Liver (tissue), 9 donors: ENCODE data around the gene TDRD9. TPM values are rescaled to one million over a fixed set of nuclear protein-coding genes. Genes with fewer than 3 reads are reported as not detected.

Experiments
- DNase-seq: peaks from one replicate; pipeline ENCODE4 v3.0.0-alpha.2; 2017; ENCODE audit warnings: low spot score
- H3K27ac ChIP-seq, 2 donors: one replicate each; pipeline ENCODE4 v1.7.0; 2013; ENCODE audit warnings: inconsistent platforms in 2 of 2, low read length in 2 of 2, control low read depth in 1 of 2, low read depth in 1 of 2, mild to moderate bottlenecking in 1 of 2
- H3K27me3 ChIP-seq, 4 donors: one replicate each; pipeline versions ENCODE4 v1.6.1 to v1.7.0; 2013; ENCODE audit warnings: low read length in 3 of 4, inconsistent platforms in 1 of 4, mild to moderate bottlenecking in 1 of 4, moderate library complexity in 1 of 4; ENCODE audit not compliant: control insufficient read depth in 4 of 4, insufficient read depth in 4 of 4
- H3K36me3 ChIP-seq, 4 donors: one replicate each; pipeline versions ENCODE4 v1.6.1 to v1.7.0; 2013; ENCODE audit warnings: low read length in 3 of 4, mild to moderate bottlenecking in 3 of 4, low read depth in 1 of 4, moderate library complexity in 1 of 4; ENCODE audit not compliant: control insufficient read depth in 4 of 4, insufficient read depth in 3 of 4
- H3K4me1 ChIP-seq, 4 donors: one replicate each; pipeline versions ENCODE4 v1.6.1 to v1.7.0; 2013; ENCODE audit warnings: low read length in 3 of 4, mild to moderate bottlenecking in 3 of 4, moderate library complexity in 1 of 4; ENCODE audit not compliant: control insufficient read depth in 4 of 4, insufficient read depth in 4 of 4
- H3K4me3 ChIP-seq, 3 donors: one replicate each; pipeline versions ENCODE4 v1.6.1 to v1.7.0; 2013; ENCODE audit warnings: low read length in 3 of 3, control low read depth in 1 of 3, low read depth in 1 of 3, mild to moderate bottlenecking in 1 of 3
- H3K9ac ChIP-seq, 2 donors: one replicate each; pipeline ENCODE4 v1.7.0; 2013; ENCODE audit warnings: low read length in 2 of 2, mild to moderate bottlenecking in 2 of 2, moderate library complexity in 2 of 2, control low read depth in 1 of 2, low read depth in 1 of 2
- H3K9me3 ChIP-seq, 4 donors: one replicate each; pipeline versions ENCODE4 v1.6.1 to v1.7.0; 2013; ENCODE audit warnings: low read length in 3 of 4; ENCODE audit not compliant: control insufficient read depth in 4 of 4
- CTCF ChIP-seq: fragments of 150-350 bp; IDR thresholded peaks from 2 replicates; pipeline ENCODE4 v1.5.1; 2017; ENCODE audit warnings: improper control_type of control experiment, low read depth, low read length; ENCODE audit not compliant: missing input control
- EGR1 ChIP-seq, 2 donors: IDR thresholded peaks; 2 replicates each; pipeline ENCODE4 v1.6.1; 2016 to 2018; ENCODE audit warnings: antibody characterized with exemption in 2 of 2, low read depth in 2 of 2
- FOXA2 ChIP-seq: IDR thresholded peaks from 2 replicates; pipeline ENCODE4 v1.6.1; 2016; ENCODE audit warnings: antibody characterized with exemption
- GABPA ChIP-seq, 2 donors: IDR thresholded peaks in 1 of 2; conservative IDR thresholded peaks in 1 of 2; 2 replicates each; pipeline ENCODE4 v1.6.1; 2016; ENCODE audit warnings: antibody characterized with exemption in 2 of 2, mild to moderate bottlenecking in 1 of 2, moderate library complexity in 1 of 2
- HNF4A ChIP-seq, 2 donors: conservative IDR thresholded peaks; 2 replicates each; pipeline ENCODE4 v1.6.1; 2016; ENCODE audit warnings: antibody characterized with exemption in 2 of 2, mild to moderate bottlenecking in 2 of 2
- HNF4G ChIP-seq: IDR thresholded peaks from 2 replicates; pipeline ENCODE4 v1.6.1; 2016; ENCODE audit warnings: antibody characterized with exemption
- JUND ChIP-seq, 2 donors: IDR thresholded peaks; 2 replicates each; pipeline ENCODE4 v1.6.1; 2016; ENCODE audit warnings: antibody characterized with exemption in 2 of 2
- NR2F2 ChIP-seq: IDR thresholded peaks from 2 replicates; pipeline ENCODE4 v1.6.1; 2016; ENCODE audit warnings: antibody characterized with exemption
- RAD21 ChIP-seq, 2 donors: IDR thresholded peaks; 2 replicates each; pipeline ENCODE4 v1.6.1; 2016; ENCODE audit warnings: antibody characterized with exemption in 2 of 2, mild to moderate bottlenecking in 2 of 2
- RXRA ChIP-seq, 2 donors: IDR thresholded peaks; 2 replicates each; pipeline ENCODE4 v1.6.1; 2017 to 2018; ENCODE audit warnings: antibody characterized with exemption in 2 of 2, mild to moderate bottlenecking in 1 of 2
- TAF1 ChIP-seq: conservative IDR thresholded peaks from 2 replicates; pipeline ENCODE4 v1.6.1; 2016; ENCODE audit warnings: antibody characterized with exemption, mild to moderate bottlenecking
- YY1 ChIP-seq: IDR thresholded peaks from 2 replicates; pipeline ENCODE4 v1.6.1; 2016; ENCODE audit warnings: antibody characterized with exemption, mild to moderate bottlenecking
- WGBS: extraction: QIAGEN DNeasy Blood & Tissue Kit; methylation state at CpG from one replicate; pipeline ENCODE4 v1.1.7; 2013; 5-methylcytosine and 5-hydroxymethylcytosine counted together
- polyA plus RNA-seq, 2 donors: library from polyadenylated mRNA; stranded (reverse) in 1 of 2; unstranded in 1 of 2; fragments of 200-250 nt in 1 of 2; fragments of >200 nt in 1 of 2; fragmentation: Nextera tagmentation in 1 of 2; extraction: Ambion mirVana in 1 of 2; gene quantifications; one replicate each; pipeline versions ENCODE4 v1.2.1 to v1.2.3, GENCODE V29; 2013 to 2015
- total RNA-seq, 2 donors: library from RNA; depleted of rRNA; stranded (reverse); fragments of >200 nt; gene quantifications; one replicate each; pipeline ENCODE4 v1.2.3, GENCODE V29; 2014
- TF ChIP-seq, protein P1 (sequence below): IDR thresholded peaks from 2 replicates; pipeline ENCODE4 v1.6.1; 2016; ENCODE audit warnings: antibody characterized with exemption
- TF ChIP-seq, protein P2 (sequence below): IDR thresholded peaks from 2 replicates; pipeline ENCODE4 v1.6.1; 2016; ENCODE audit warnings: antibody characterized with exemption
- TF ChIP-seq, protein P3 (sequence below): IDR thresholded peaks from 2 replicates; pipeline ENCODE4 v1.6.1; 2016; ENCODE audit warnings: antibody characterized with exemption
- TF ChIP-seq, protein P4 (sequence below): IDR thresholded peaks from 2 replicates; pipeline ENCODE4 v1.6.1; 2016; ENCODE audit warnings: antibody characterized with exemption, mild to moderate bottlenecking
- donor health status: healthy.
- donor health status: healthy.
- donor health status: healthy.
- donor health status: healthy.
- donor health status: healthy.

TDRD9 gene
- total and polyA plus RNA-seq, 4 donors: 0.12 to 1.0 (median 0.46) TPM

DNA sequence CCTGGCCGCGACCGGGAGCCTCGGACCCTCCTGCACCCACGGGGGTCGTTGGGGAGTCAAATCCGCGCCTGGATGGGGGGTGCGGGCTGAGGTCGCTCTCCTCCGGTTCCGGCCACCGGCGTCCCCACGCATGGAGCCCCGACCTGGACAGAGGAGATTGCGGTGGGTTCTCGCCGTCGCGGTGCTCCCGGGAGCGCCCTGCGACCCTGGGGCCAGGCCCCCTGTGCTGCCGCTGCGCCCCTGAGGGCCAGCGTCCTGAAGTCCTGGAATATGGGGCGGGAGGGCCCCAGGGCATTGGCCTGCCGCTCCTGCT lies 157.6 kb downstream of the TDRD9 start:
- H3K27ac ChIP-seq: peak overlapping the region; percentile 85 to 96

DNA sequence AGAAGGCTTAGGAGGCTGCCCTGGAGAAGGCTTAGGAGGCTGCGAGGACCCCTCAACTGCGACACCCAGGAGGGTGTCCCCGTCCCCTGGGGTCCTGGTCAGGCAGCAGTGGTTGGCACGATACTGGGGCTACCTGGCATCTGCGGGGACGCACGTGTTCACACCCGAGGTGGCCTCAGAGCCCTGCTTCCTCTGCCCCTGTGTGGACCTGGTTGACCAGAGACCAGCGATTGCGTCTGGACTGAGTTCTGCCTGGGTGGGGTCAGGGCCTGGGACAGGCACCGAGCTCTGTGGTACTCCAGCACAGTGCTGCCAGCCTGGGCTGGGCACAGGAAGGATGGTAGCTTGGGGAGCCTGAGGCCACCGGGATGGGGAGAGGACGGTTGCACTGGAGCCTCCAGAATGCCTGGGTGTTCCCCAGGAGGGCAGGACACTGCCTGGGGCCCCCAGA lies 158.0 kb downstream of the TDRD9 start:
- Histone ChIP-seq H3K27ac (peak overlapping the region; percentile 85 to 96), H3K9ac (peak overlapping the region; percentile 32 to 85), H3K36me3 (no peaks in the 10 kb centered on the region), H3K9me3 (no peaks in the 10 kb centered on the region), H3K4me3 (peak overlapping the region; percentile 34 to 75 (median 63)), H3K4me1 (peaks cover 23 to 64% (median 38%) of the 10 kb centered on the region in 4 donors), H3K27me3 (no peaks in the 10 kb centered on the region)
- WGBS: 28% methylated on average over 13 of the region's 13 CpGs
- DNase-seq: peak; percentile 35
- TF ChIP-seq, protein P1, sequence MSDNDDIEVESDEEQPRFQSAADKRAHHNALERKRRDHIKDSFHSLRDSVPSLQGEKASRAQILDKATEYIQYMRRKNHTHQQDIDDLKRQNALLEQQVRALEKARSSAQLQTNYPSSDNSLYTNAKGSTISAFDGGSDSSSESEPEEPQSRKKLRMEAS: no peak
- TF ChIP-seq, protein P2, sequence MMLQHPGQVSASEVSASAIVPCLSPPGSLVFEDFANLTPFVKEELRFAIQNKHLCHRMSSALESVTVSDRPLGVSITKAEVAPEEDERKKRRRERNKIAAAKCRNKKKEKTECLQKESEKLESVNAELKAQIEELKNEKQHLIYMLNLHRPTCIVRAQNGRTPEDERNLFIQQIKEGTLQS: no peak
- TF ChIP-seq HNF4G (no peak), EGR1 (IDR thresholded peaks at IDR 0.05; ENCODE audit: low read depth in 2 of 2) (no peak), RAD21 (IDR thresholded peaks at IDR 0.05) (no peak), CTCF (no peak), GABPA (IDR thresholded peaks at IDR 0.05 in 1 of 2, conservative IDR thresholded peaks at IDR 0.05 in 1 of 2) (no peak), NR2F2 (no peak), YY1 (no peak), RXRA (IDR thresholded peaks at IDR 0.05) (peak in 1 of 2 donors; percentile 17)
- TF ChIP-seq, protein P3, sequence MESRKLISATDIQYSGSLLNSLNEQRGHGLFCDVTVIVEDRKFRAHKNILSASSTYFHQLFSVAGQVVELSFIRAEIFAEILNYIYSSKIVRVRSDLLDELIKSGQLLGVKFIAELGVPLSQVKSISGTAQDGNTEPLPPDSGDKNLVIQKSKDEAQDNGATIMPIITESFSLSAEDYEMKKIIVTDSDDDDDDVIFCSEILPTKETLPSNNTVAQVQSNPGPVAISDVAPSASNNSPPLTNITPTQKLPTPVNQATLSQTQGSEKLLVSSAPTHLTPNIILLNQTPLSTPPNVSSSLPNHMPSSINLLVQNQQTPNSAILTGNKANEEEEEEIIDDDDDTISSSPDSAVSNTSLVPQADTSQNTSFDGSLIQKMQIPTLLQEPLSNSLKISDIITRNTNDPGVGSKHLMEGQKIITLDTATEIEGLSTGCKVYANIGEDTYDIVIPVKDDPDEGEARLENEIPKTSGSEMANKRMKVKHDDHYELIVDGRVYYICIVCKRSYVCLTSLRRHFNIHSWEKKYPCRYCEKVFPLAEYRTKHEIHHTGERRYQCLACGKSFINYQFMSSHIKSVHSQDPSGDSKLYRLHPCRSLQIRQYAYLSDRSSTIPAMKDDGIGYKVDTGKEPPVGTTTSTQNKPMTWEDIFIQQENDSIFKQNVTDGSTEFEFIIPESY: no peak

More for the DNA sequence above, 157.6 kb downstream of the TDRD9 start:
- Histone ChIP-seq H3K27me3 (no peaks in the 10 kb centered on the region), H3K4me3 (peak overlapping the region; percentile 34 to 75 (median 63)), H3K4me1 (peaks cover 23 to 60% (median 35%) of the 10 kb centered on the region in 4 donors), H3K9me3 (no peaks in the 10 kb centered on the region), H3K9ac (peak overlapping the region; percentile 1 to 85), H3K36me3 (no peaks in the 10 kb centered on the region)
- WGBS: 15% methylated on average over 29 of the region's 29 CpGs
- no peak for TF ChIP-seq FOXA2
- TF ChIP-seq YY1: no peak
- TF ChIP-seq GABPA (IDR thresholded peaks at IDR 0.05 in 1 of 2, conservative IDR thresholded peaks at IDR 0.05 in 1 of 2): no peak
- TF ChIP-seq, protein P1: no peak
- TF ChIP-seq CTCF: no peak
- no peak for TF ChIP-seq NR2F2
- TF ChIP-seq RXRA (IDR thresholded peaks at IDR 0.05): no peak
- TF ChIP-seq HNF4A (conservative IDR thresholded peaks at IDR 0.05): no peak
- no peak for TF ChIP-seq RAD21 (IDR thresholded peaks at IDR 0.05)
- TF ChIP-seq TAF1: no peak
- TF ChIP-seq JUND (IDR thresholded peaks at IDR 0.05): no peak
- TF ChIP-seq, protein P4, sequence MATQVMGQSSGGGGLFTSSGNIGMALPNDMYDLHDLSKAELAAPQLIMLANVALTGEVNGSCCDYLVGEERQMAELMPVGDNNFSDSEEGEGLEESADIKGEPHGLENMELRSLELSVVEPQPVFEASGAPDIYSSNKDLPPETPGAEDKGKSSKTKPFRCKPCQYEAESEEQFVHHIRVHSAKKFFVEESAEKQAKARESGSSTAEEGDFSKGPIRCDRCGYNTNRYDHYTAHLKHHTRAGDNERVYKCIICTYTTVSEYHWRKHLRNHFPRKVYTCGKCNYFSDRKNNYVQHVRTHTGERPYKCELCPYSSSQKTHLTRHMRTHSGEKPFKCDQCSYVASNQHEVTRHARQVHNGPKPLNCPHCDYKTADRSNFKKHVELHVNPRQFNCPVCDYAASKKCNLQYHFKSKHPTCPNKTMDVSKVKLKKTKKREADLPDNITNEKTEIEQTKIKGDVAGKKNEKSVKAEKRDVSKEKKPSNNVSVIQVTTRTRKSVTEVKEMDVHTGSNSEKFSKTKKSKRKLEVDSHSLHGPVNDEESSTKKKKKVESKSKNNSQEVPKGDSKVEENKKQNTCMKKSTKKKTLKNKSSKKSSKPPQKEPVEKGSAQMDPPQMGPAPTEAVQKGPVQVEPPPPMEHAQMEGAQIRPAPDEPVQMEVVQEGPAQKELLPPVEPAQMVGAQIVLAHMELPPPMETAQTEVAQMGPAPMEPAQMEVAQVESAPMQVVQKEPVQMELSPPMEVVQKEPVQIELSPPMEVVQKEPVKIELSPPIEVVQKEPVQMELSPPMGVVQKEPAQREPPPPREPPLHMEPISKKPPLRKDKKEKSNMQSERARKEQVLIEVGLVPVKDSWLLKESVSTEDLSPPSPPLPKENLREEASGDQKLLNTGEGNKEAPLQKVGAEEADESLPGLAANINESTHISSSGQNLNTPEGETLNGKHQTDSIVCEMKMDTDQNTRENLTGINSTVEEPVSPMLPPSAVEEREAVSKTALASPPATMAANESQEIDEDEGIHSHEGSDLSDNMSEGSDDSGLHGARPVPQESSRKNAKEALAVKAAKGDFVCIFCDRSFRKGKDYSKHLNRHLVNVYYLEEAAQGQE: no peak
- TF ChIP-seq, protein P2: no peak
- DNase-seq: no peak
